ENCODE data around the gene MPZ.

GRCh38 chr1:161297415-161297814, 12.4 kb downstream of the MPZ start:
- TF ChIP-seq CTCF (IDR thresholded peaks at IDR 0.05) (no peak), POLR2A (IDR thresholded peaks at IDR 0.05) (no peak)

Data from esophagus squamous epithelium (tissue), 4 donors.